H1 (cell line): ENCODE results near the gene FHIP2A. TPM values are rescaled to one million over a fixed set of nuclear protein-coding genes. Genes with fewer than 3 reads are reported as not detected.

Source experiments
- CTCF ChIA-PET: fragments of 300-600 bp; sonication (Branson Sonifier 250); formaldehyde crosslinking; loops from one replicate; lab custom pipeline; 2021; ENCODE audit not compliant: partially characterized antibody; lab: Charles Lee
- POLR2A ChIA-PET: fragments of 300-600 bp; sonication (Branson Sonifier 250); formaldehyde crosslinking; loops from one replicate; lab custom pipeline; 2021; ENCODE audit warnings: inconsistent platforms; ENCODE audit not compliant: partially characterized antibody; lab: Charles Lee
- DNase-seq, 2 experiments: peaks; one replicate each; pipeline versions ENCODE4 v3.0.0 to v3.0.0-alpha.2; 2010 to 2022; ENCODE audit warnings: low spot score in 2 of 2, low read depth in 1 of 2, mixed read lengths in 1 of 2
- FAIRE-seq: peaks from 2 replicates; lab custom pipeline; 2011; peaks lifted over from hg19 to GRCh38; lab: Jason Lieb, UNC
- H2AFZ ChIP-seq: 2 replicates; pipeline ENCODE4 v1.8.1; 2012; ENCODE audit warnings: low read length, inconsistent platforms
- H2AK5ac ChIP-seq: 2 replicates; pipeline ENCODE4 v1.6.1; 2013; ENCODE audit warnings: low read depth, low read length
- H2BK120ac ChIP-seq: replicated peaks from 2 replicates; pipeline ENCODE3; 2013; ENCODE audit warnings: low read depth, low read length, inconsistent platforms
- H2BK12ac ChIP-seq: 2 replicates; pipeline ENCODE4 v1.6.1; 2013; ENCODE audit warnings: low read depth, low read length
- H2BK15ac ChIP-seq: 2 replicates; pipeline ENCODE4 v1.6.1; 2013; ENCODE audit warnings: low read length
- H2BK20ac ChIP-seq: 2 replicates; pipeline ENCODE4 v1.6.1; 2013; ENCODE audit warnings: low read length
- H2BK5ac ChIP-seq: 2 replicates; pipeline ENCODE4 v1.6.1; 2013; ENCODE audit warnings: low read depth, low read length
- H3K14ac ChIP-seq: 2 replicates; pipeline ENCODE4 v1.6.1; 2013; ENCODE audit warnings: inconsistent platforms; ENCODE audit not compliant: insufficient read length
- H3K18ac ChIP-seq: 2 replicates; pipeline ENCODE4 v1.6.1; 2013; ENCODE audit warnings: low read length; ENCODE audit errors: extremely low read depth
- H3K23ac ChIP-seq: 2 replicates; pipeline ENCODE4 v1.6.1; 2013; ENCODE audit warnings: inconsistent platforms; ENCODE audit not compliant: insufficient read length
- H3K23me2 ChIP-seq: 2 replicates; pipeline ENCODE4 v1.6.1; 2013; ENCODE audit warnings: low read depth, low read length
- H3K27ac ChIP-seq: 2 replicates; pipeline ENCODE4 v1.6.1; 2011; ENCODE audit warnings: low read depth, low read length, inconsistent platforms
- H3K27me3 ChIP-seq, 4 experiments: replicated peaks in 1 of 4; 1 replicate in 1 of 4; 2 replicates in 3 of 4; pipeline versions ENCODE4 v1.6.1 to v1.8.1; 2011 to 2013; ENCODE audit warnings: low read length in 3 of 4, mild to moderate bottlenecking in 3 of 4, inconsistent platforms in 2 of 4, mixed read lengths in 2 of 4, moderate library complexity in 1 of 4; ENCODE audit not compliant: control insufficient read depth in 3 of 4, insufficient read depth in 3 of 4; ENCODE audit errors: extremely low read depth in 1 of 4
- H3K36me3 ChIP-seq, 4 experiments: 2 replicates each; pipeline versions ENCODE4 v1.6.1 to v1.8.1; 2011 to 2013; ENCODE audit warnings: mild to moderate bottlenecking in 4 of 4, low read length in 3 of 4, moderate library complexity in 2 of 4, control low read depth in 1 of 4, inconsistent platforms in 1 of 4; ENCODE audit not compliant: insufficient read depth in 4 of 4, control insufficient read depth in 2 of 4
- H3K4ac ChIP-seq: replicated peaks from 2 replicates; pipeline ENCODE3; 2013; ENCODE audit warnings: low read length, low read depth, mixed read lengths, inconsistent platforms; ENCODE audit not compliant: insufficient read length
- H3K4me1 ChIP-seq, 4 experiments: replicated peaks in 1 of 4; 1 replicate in 1 of 4; 2 replicates in 3 of 4; pipeline versions ENCODE4 v1.6.1 to v1.8.1; 2011 to 2013; ENCODE audit warnings: low read length in 3 of 4, inconsistent platforms in 2 of 4, mixed read lengths in 1 of 4; ENCODE audit not compliant: insufficient read depth in 4 of 4, control insufficient read depth in 3 of 4
- H3K4me2 ChIP-seq, 2 experiments: 2 replicates each; pipeline versions ENCODE4 v1.6.1 to v1.8.1; 2011 to 2013; ENCODE audit warnings: low read depth in 2 of 2, low read length in 2 of 2, control low read depth in 1 of 2, inconsistent platforms in 1 of 2, mild to moderate bottlenecking in 1 of 2; ENCODE audit not compliant: insufficient read depth in 1 of 2
- H3K4me3 ChIP-seq, 4 experiments: fragments of 200-600, 300-600 bp in 1 of 4; sonication (generic), shearing (Covaris generic), sonication (Bioruptor Twin) in 1 of 4; 2 replicates each; pipeline versions ENCODE4 v1.5.1 to v1.8.1; 2011 to 2016; ENCODE audit warnings: low read length in 4 of 4, low read depth in 3 of 4, control low read depth in 2 of 4, inconsistent platforms in 2 of 4, mild to moderate bottlenecking in 2 of 4, mixed read lengths in 1 of 4, moderate library complexity in 1 of 4; ENCODE audit not compliant: insufficient read depth in 2 of 4; ENCODE audit errors: extremely low read depth in 1 of 4
- H3K56ac ChIP-seq: replicated peaks from 2 replicates; pipeline ENCODE3; 2013; ENCODE audit warnings: low read depth, mild to moderate bottlenecking, mixed read lengths, low read length, inconsistent platforms; ENCODE audit not compliant: insufficient read length
- H3K79me1 ChIP-seq: 2 replicates; pipeline ENCODE4 v1.6.1; 2013; ENCODE audit warnings: low read depth, low read length, control low read depth
- H3K79me2 ChIP-seq, 2 experiments: 2 replicates each; pipeline versions ENCODE4 v1.6.1 to v1.8.1; 2012 to 2013; ENCODE audit warnings: low read length in 2 of 2, mild to moderate bottlenecking in 2 of 2, inconsistent platforms in 1 of 2; ENCODE audit not compliant: insufficient read depth in 2 of 2, control insufficient read depth in 1 of 2
- H3K9ac ChIP-seq, 4 experiments: replicated peaks in 1 of 4; 1 replicate in 1 of 4; 2 replicates in 3 of 4; pipeline versions ENCODE4 v1.6.1 to v1.8.1; 2011 to 2013; ENCODE audit warnings: low read depth in 3 of 4, low read length in 3 of 4, control low read depth in 2 of 4, mild to moderate bottlenecking in 2 of 4, moderate library complexity in 2 of 4, inconsistent platforms in 1 of 4; ENCODE audit errors: extremely low read depth in 1 of 4
- H3K9me3 ChIP-seq, 2 experiments: 2 replicates each; pipeline versions ENCODE4 v1.6.1 to v1.8.1; 2012 to 2013; ENCODE audit warnings: mild to moderate bottlenecking in 2 of 2, moderate library complexity in 2 of 2, control low read depth in 1 of 2, inconsistent platforms in 1 of 2, low read depth in 1 of 2, low read length in 1 of 2, mixed read lengths in 1 of 2; ENCODE audit not compliant: insufficient read depth in 2 of 2
- H4K20me1 ChIP-seq, 2 experiments: replicated peaks in 1 of 2; 2 replicates each; pipeline versions ENCODE3 to v1.8.1; 2011 to 2013; ENCODE audit warnings: inconsistent platforms in 2 of 2, low read length in 2 of 2, mild to moderate bottlenecking in 1 of 2; ENCODE audit not compliant: insufficient read depth in 2 of 2, control insufficient read depth in 1 of 2
- H4K5ac ChIP-seq: 2 replicates; pipeline ENCODE4 v1.6.1; 2013; ENCODE audit warnings: low read length, low read depth, mixed read lengths, inconsistent platforms; ENCODE audit not compliant: insufficient read length
- H4K8ac ChIP-seq: 2 replicates; pipeline ENCODE4 v1.8.0; 2013; ENCODE audit warnings: mild to moderate bottlenecking, moderate library complexity, low read length, inconsistent platforms; ENCODE audit not compliant: insufficient read depth; ENCODE audit errors: extremely low read depth
- H4K91ac ChIP-seq: replicated peaks from 2 replicates; pipeline ENCODE3; 2013; ENCODE audit warnings: low read length, mixed read lengths, inconsistent platforms; ENCODE audit not compliant: insufficient read length
- SIX5 ChIP-seq: IDR thresholded peaks from 2 replicates; pipeline ENCODE4 v1.6.1; 2011; ENCODE audit warnings: mild to moderate bottlenecking, low read depth, low read length
- WGBS, 2 experiments: shearing (Covaris generic) in 1 of 2; methylation state at CpG; one replicate each; pipeline versions ENCODE4 v1.1.6 to v1.1.7; 2013 to 2015; ENCODE audit warnings: low lambda C conversion rate in 2 of 2, mixed read lengths in 2 of 2, inconsistent platforms in 1 of 2, low coverage in 1 of 2, missing lambda C conversion rate in 1 of 2; ENCODE audit not compliant: insufficient replicate concordance in 2 of 2, insufficient coverage in 1 of 2, insufficient read length in 1 of 2; ENCODE audit errors: extremely low coverage in 1 of 2, missing lambda C conversion rate in 1 of 2; 5-methylcytosine and 5-hydroxymethylcytosine counted together
- polyA plus RNA-seq, 7 experiments: library from polyadenylated mRNA; depleted of rRNA in 3 of 7; stranded (reverse) in 5 of 7; unstranded in 2 of 7; fragments of >200 nt in 5 of 7; fragments of 200-250 nt in 2 of 7; gene quantifications; 1 replicate in 5 of 7; 2 replicates in 1 of 7; 4 replicates in 1 of 7; pipeline versions ENCODE4 v1.2.1 to v1.2.3, GENCODE V29; 2011 to 2013; ENCODE audit warnings: missing spikeins in 2 of 7, mixed read lengths in 2 of 7
- total RNA-seq: library from RNA; stranded (reverse); fragmentation: NEBNext Ultra II Directional; extraction: Animal tissue kit (Norgen Biotek cat#: 25700); gene quantifications from 2 replicates; pipeline ENCODE4 v1.2.1, GENCODE V29; 2021
- TF ChIP-seq, protein P1 (sequence below): IDR thresholded peaks from 2 replicates; pipeline ENCODE4 v1.6.1; 2012; ENCODE audit warnings: inconsistent platforms

FHIP2A gene
- total and polyA plus RNA-seq, 2 of the 8 experiments (the other 6 are each of a cell fraction or from before 2014, with no cell fraction given), result 4.5 to 15.0 TPM

DNA sequence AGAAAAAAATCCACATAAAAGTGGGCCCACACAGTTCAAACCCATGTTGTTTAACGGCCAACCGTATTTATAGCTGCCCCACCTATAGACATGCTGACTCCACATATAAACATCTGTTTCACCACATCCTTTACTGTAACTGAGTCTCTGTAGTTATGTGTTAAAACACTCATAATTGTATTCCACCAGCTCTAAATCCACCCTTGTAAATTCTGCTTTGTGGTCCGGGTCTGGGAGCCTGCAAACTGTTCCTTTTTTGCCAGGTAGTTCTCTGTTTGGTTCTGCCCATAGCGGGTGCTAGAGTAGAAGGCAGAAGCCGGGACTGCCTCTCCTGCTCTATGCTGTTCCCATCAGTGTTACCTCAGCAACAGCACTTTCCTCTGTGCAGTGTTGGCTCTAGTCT is 20.2 kb upstream of the FHIP2A start:
- H4K91ac ChIP-seq, result no peak overlapping the region
- no peak for DNase-seq
- no peak overlapping the region for H4K5ac ChIP-seq
- no peak overlapping the region for H4K8ac ChIP-seq
- no peaks in the 10 kb centered on the region; a peak in 1 of 7 replicates for H3K27me3 ChIP-seq
- no peaks in the 10 kb centered on the region for H3K79me1 ChIP-seq
- H3K9me3 ChIP-seq, result no peaks in the 10 kb centered on the region
- no peaks in the 10 kb centered on the region for H4K20me1 ChIP-seq
- H3K56ac ChIP-seq, result no peak overlapping the region
- peaks cover 1% of the 10 kb centered on the region; the same call in 1 of the 2 replicates for H3K23me2 ChIP-seq
- H3K4ac ChIP-seq, result no peak overlapping the region
- no peak overlapping the region for H3K14ac ChIP-seq
- H3K36me3 ChIP-seq, result no peaks in the 10 kb centered on the region
- H2AFZ ChIP-seq, result no peak overlapping the region
- no peak overlapping the region for H2BK120ac ChIP-seq
- FAIRE-seq, result no peak
- H3K27ac ChIP-seq, result no peak overlapping the region
- H3K23ac ChIP-seq, result no peak overlapping the region
- no peaks in the 10 kb centered on the region for H3K4me1 ChIP-seq
- 89% methylated on average over 5 of the region's 5 CpGs; no CpG with 5 or more reads in 1 of the 2 experiments for WGBS, 2 experiments
- no peak overlapping the region for H2BK12ac ChIP-seq
- H2BK5ac ChIP-seq, result no peak overlapping the region
- no peak overlapping the region for H3K18ac ChIP-seq
- no peak overlapping the region for H2BK15ac ChIP-seq
- H3K4me3 ChIP-seq, result no peak overlapping the region
- ChIA-PET POLR2A (no interaction called here), CTCF (interaction anchor here (1.1 kb wide), 1 partner anchor 15 kb away, joined by 5 read pairs; no protein-coding TSS in a partner anchor)
- H3K4me2 ChIP-seq, result no peak overlapping the region
- H3K79me2 ChIP-seq, result no peaks in the 10 kb centered on the region
- no peak overlapping the region for H2BK20ac ChIP-seq
- H2AK5ac ChIP-seq, result no peak overlapping the region
- H3K9ac ChIP-seq, result no peak overlapping the region
- TF ChIP-seq, protein P1, sequence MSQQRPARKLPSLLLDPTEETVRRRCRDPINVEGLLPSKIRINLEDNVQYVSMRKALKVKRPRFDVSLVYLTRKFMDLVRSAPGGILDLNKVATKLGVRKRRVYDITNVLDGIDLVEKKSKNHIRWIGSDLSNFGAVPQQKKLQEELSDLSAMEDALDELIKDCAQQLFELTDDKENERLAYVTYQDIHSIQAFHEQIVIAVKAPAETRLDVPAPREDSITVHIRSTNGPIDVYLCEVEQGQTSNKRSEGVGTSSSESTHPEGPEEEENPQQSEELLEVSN, result no peak
- no peak for TF ChIP-seq SIX5
